Astrocyte of the spinal cord (primary cell): Measurements from ENCODE around the gene PLCB4.

Source experiments
- DNase-seq: peaks from one replicate; pipeline ENCODE4 v3.0.0; 2011; ENCODE audit warnings: low read depth, low spot score
- H3K4me3 ChIP-seq: 2 replicates; pipeline ENCODE4 v1.5.1; 2011; ENCODE audit warnings: low read depth, mild to moderate bottlenecking, low read length, moderate library complexity
- in situ Hi-C: cut with HindIII; loops from 2 replicates; pipeline ENCODE4 v1.10.0; 2017; ENCODE audit warnings: low sequenced_read_pairs
- TF ChIP-seq, protein P1 (sequence below): IDR thresholded peaks from 2 replicates; pipeline ENCODE4 v1.5.1; 2012; ENCODE audit warnings: low read depth, mild to moderate bottlenecking, low read length, inconsistent platforms

Gene PLCB4

DNA sequence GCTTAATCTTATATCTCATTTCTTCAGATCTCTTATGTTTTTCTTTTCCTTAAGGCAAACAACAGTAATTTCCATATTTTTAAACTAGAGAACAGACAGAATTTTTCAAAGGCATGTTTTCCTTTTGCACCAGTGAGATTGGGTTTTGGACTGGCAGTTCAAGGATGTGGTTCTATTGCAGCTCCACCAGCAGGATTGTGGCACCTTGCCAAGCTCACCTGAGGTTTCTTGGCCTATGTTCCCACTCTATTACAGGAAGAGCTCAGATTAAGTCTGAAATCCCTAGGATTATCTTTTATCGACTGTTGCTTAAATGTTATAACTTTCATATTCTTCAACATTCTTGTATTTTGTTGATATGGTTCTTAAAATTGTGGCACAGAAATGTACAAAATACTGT is 218.9 kb downstream of the PLCB4 start:
- H3K4me3 ChIP-seq = no peak overlapping the region
- TF ChIP-seq, protein P1, sequence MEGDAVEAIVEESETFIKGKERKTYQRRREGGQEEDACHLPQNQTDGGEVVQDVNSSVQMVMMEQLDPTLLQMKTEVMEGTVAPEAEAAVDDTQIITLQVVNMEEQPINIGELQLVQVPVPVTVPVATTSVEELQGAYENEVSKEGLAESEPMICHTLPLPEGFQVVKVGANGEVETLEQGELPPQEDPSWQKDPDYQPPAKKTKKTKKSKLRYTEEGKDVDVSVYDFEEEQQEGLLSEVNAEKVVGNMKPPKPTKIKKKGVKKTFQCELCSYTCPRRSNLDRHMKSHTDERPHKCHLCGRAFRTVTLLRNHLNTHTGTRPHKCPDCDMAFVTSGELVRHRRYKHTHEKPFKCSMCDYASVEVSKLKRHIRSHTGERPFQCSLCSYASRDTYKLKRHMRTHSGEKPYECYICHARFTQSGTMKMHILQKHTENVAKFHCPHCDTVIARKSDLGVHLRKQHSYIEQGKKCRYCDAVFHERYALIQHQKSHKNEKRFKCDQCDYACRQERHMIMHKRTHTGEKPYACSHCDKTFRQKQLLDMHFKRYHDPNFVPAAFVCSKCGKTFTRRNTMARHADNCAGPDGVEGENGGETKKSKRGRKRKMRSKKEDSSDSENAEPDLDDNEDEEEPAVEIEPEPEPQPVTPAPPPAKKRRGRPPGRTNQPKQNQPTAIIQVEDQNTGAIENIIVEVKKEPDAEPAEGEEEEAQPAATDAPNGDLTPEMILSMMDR = no peak
- in situ Hi-C loops = no loop called here
- no peak for DNase-seq

DNA sequence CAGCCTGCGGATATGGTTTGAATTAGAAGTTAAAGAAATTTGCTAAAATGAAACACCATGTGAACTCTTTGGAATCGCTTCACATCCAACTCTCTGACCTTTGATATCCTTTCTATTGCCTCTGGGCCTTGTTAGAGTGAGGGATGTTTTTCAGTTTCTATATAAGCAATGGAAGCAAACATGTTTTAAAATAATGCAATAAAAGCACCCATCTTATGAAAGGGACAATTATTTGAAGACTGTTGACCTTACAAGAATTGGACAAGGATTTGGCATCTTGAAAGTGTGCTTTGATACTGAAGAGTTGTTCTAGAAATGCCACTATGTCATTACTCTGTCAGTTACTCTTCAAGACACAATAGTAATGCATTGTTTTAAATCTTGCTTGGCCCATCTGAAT is 221.4 kb downstream of the PLCB4 start:
- TF ChIP-seq, protein P1 = no peak
- H3K4me3 ChIP-seq = no peak overlapping the region
- in situ Hi-C loops = no loop called here
- no peak for DNase-seq

DNA sequence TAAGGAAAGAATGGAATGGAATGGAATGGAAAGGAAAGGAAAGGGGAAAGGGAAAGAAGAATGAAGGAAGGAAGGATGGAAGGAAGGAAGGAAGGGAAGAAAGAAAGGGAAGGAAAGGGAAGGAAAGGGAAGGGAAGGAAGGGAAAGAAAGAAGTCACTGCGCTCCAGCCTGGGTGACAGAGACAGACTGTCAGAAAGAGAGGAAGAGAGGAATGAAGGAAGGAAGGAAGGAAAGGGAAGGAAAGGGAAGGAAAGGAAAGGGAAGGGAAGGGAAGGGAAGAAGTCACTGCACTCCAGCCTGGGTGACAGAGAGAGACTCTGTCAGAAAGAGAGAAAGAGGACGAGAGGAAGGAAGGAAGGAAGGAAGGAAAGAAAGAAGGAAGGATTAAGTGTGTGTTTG is 224.3 kb downstream of the PLCB4 start:
- no peak for DNase-seq
- TF ChIP-seq, protein P1 = no peak
- in situ Hi-C loops = no loop called here

GRCh38 chr20:9294041-9294440 is 225.2 kb downstream of the PLCB4 start:
- no peak overlapping the region for H3K4me3 ChIP-seq
- in situ Hi-C loops = no loop called here
- TF ChIP-seq, protein P1 = no peak
- DNase-seq = peak; percentile 70

More for the DNA sequence above, 224.3 kb downstream of the PLCB4 start:
- H3K4me3 ChIP-seq = no peak overlapping the region

- in situ Hi-C loops = no loop called here
- H3K4me3 ChIP-seq = no peak overlapping the region
- TF ChIP-seq, protein P1 = no peak
- no peak for DNase-seq
Observed at GRCh38 chr20:9298906-9299305, 230.0 kb downstream of the PLCB4 start.

DNA sequence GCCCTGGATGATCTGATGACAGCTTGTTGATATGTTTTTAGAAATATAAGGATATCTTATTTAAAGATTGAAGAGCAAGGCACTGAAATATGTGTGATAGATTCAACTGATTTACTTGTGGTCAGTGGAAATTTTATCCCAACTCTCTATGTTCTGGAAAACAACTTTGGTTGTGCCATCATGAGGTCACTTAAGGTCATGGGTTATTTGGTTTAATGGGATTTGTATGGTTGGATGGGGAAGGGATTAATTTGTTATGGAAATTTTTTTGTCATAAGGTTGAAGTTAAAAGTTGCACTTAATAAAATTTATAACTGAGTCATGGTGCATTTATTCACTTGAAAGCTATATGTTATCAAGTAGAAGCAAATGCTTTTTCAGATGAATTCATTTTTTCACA is 231.2 kb downstream of the PLCB4 start:
- H3K4me3 ChIP-seq = no peak overlapping the region
- DNase-seq = no peak
- in situ Hi-C loops = no loop called here
- TF ChIP-seq, protein P1 = no peak

GRCh38 chr20:9300534-9300933 is 231.6 kb downstream of the PLCB4 start:
- H3K4me3 ChIP-seq = no peak overlapping the region
- TF ChIP-seq, protein P1 = no peak
- DNase-seq = no peak
- in situ Hi-C loops = no loop called here
